CD4-positive, alpha-beta T cell treated with Interleukin-4 for 4 hours (primary cell): ENCODE measurements around the gene SRRD.
"Not testable (repeated sequence)": the region's sequence is repeated elsewhere in the genome, so short reads cannot be mapped to it uniquely, and the experiment has no call there.

Source experiments
- DNase-seq: peaks from one replicate; pipeline ENCODE4 v3.0.0-alpha.2; 2020

Gene SRRD

GRCh38 chr22:26525946-26526564 is 42.4 kb downstream of the SRRD start:
- DNase-seq = no peak

- no peak for DNase-seq
These were observed 43.5 kb downstream of the SRRD start for GRCh38 chr22:26527167-26527566.

- no peak for DNase-seq
These were observed 44.1 kb downstream of the SRRD start for GRCh38 chr22:26527574-26528465.

DNA sequence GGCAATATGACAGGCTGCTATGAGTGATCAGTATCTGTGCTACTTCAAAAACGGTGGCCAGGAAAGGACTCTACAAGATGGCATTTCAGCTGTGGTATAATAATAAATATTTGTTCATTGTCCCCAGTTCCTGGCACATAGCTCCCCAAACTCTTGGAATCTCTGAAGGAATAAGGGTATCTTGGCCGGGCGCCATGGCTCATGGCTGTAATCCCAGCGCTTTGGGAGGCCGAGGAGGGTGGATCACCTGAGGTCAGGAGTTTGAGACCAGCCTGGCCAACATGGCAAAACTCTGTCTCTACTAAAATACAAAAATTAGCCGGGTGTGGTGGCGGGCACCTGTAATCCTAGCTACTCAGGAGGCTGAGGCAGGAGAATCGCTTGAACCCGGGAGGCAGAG is 44.8 kb downstream of the SRRD start:
- not testable (repeated sequence) for DNase-seq

- no peak for DNase-seq
These were observed 45.7 kb downstream of the SRRD start for GRCh38 chr22:26529345-26529744.

DNA sequence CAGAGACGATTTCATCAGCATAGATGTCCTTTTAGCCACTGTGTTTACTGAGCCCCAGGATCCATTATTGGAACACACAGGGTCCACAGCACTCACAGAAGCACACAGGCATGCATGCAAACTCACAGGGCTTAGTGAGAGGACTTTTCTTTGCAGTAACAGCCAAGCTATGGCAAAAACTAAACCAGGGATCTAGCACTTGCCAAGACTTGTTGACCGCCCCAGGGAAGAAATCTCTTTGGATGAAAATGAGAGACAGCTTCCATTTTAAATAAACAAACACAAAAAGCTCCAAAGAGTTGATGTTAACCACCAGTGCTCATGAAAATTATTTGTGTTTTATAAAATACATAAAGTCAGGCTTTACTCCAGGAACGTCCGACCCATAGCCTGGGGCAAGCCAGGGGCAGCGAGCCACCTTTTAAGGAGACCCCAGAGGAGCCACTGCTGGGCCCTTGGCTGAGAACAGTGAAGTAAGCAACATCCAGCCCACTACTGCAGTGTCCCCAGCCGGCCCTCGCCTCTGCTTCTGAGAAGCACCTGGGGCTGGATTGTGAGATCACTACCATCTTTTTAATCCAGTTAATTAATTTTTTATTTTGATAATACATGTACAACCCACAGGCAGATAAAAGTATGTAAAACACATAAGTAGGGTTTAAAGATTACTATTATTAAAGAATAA is 50.6 kb downstream of the SRRD start:
- no peak for DNase-seq

DNA sequence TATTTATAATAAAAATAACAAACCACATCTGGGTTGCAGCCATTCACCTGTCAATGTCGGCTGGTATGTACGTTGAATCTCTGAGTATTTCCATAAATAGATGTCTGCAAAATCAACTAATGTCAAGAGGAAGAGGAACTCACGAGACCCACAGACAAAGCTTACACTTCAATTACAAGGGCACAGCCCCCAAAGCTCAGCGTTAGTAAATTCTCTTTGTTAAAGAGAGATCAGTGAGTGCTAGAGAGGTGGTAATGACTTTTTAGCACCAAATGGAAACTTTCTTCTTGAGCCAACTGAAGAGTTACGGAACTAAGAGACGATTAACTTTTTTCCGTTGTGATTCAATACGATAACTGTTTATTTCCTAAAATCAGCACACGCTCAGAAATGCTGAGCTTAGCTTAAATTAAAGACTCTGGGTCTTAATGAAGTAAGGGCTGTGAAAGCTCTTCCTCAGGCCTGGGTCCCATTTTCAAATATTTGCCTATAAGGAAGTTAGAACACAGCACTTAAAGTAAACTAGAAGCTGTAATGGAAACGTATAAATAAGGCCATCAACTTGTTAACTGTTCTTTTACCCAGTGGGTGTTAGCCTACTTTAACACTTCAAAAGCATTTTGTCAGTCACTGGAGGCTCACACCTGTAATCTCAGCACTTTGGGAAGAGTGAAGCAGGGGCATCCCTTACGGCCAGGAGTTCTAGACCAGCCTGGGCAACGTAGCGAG is 51.4 kb downstream of the SRRD start:
- DNase-seq = no peak

DNA sequence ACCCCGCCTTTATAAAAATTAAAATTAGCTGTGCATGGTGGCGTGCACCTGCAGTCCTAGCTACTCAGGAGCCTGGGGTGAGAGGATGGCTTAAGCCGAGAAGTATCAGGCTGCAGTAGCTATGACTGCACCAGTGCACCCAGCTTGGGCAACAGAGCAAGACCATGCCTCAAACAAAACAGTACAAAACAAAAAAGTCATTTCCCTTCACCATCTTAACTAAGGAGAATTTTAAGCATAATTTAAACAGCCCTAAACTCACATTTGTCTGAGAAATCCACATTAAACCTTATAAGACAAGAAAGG is 51.9 kb downstream of the SRRD start:
- no peak for DNase-seq

- DNase-seq = no peak
These were observed 52.5 kb downstream of the SRRD start for GRCh38 chr22:26536056-26536761.

DNA sequence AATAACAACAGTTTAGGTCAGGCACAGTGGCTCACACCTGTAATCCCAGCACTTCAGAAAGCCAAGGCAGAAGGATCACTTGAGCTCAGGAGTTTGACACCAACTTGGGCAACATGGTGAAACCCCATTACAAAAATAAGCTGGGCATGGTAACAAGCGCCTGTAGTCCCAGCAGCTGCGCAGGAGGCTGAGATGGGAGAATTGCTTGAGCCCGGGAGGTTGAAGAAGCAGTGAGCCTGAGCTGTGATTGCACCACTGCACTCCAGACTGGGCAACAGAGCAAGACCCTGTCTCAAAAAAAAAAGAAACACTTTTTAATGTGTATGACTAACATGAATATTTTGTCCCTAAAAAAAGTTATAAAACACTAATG is 53.1 kb downstream of the SRRD start:
- no peak for DNase-seq

DNA sequence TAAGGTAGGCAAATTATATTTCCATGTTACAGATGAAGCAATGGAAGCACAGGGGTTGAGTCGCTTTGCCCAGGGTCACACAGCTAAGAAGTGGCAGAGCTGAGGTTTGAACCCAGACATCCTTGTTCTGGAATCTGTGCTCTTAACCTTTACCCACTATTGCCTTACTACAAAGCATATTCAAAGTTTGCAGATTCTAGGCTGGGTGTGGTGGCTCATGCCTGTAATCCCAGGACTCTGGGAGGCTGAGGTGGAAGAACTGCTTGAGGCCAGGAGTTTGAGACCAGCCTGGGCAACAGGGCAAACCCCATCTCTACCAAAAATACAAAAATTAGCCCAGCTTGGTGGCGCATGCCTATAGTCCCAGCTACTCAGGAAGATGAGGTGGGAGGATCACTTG is 56.4 kb downstream of the SRRD start:
- no peak for DNase-seq

DNA sequence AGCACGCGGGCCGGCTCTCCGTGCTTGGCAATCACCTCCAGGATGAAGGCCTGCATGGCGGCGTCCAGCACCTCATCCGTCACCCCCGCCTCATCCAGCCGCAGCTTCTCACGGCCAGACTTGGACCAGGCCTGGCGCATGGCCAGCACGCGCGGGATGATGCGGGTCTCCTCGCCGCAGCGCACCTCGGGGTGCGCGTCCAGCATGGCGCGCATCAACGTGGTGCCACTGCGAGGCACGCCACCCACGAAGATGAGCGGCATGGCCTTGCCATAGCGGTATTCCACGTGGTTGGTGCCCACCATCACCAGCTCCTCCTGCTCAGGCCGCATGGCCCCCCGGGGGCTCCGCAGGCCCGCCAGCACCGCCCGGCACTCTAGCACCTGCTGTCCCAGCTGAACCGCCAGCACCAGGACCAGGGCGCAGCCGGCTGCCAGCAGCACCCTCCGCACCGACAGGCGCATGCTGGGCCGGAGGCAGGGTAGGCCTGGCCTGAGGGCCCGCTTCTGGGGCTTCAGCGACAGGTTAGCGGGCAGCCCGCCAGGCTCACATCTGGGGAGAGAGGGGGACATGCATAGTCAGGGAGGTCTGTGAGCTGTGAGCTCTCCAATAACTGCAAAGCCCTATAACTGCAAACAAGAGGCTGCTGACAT is 57.6 kb downstream of the SRRD start:
- DNase-seq = no peak

- DNase-seq = peak; percentile 23
These were observed 59.2 kb downstream of the SRRD start for GRCh38 chr22:26542831-26543230.
